B cell (primary cell): ENCODE results near the gene MRPS12.

Experiments
- CTCF ChIP-seq: fragments of 200-600 bp; IDR thresholded peaks from one replicate; pipeline ENCODE4 v1.8.0; 2022; ENCODE audit warnings: antibody characterized with exemption, mild to moderate bottlenecking
- EZH2 ChIP-seq: IDR thresholded peaks from 2 replicates; pipeline ENCODE4 v1.6.1; 2012; ENCODE audit warnings: borderline replicate concordance, low read depth, mild to moderate bottlenecking, moderate library complexity, low read length; ENCODE audit not compliant: insufficient read depth, poor library complexity, severe bottlenecking

DNA sequence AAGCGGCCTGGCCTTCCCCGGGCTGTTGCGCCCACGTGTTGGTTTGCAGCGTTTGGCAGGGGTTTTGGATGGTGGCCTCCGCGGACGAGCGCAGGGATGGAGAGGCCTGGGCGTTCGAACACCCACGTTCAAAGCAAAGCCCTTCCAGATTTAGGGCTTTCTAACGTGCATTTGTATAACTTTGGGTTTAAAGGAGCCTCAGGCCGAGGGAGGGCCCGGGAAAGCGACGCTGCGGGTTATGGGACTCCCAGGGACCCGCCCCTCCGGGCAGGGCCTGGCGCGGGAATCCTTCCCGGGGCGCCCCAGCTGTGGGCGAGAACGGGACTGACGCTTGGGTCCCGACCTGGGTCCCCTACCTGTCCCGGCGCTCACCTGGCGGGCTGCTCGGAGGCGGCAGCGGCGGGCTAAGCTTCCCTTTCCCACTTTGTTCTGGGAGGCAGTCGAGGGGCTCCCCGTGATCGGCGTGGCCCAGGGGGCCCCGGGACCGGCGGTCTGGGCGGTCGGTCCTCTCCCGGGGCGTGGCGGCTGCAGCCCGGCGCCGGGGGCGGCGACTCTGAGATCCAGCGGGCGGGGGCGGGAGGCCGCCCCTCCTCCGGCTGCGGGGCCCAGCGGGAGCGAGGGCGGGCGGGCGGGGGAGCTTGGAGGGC, 44.6 kb downstream of the MRPS12 start, which contains the start of gene FBXO17:
- TF ChIP-seq CTCF, result no peak
- no peak for TF ChIP-seq EZH2
